Panc1 (cell line): ENCODE data around the gene MIPEP.

Experiments used
- CTCF ChIP-seq: fragments of 450-650 bp; IDR thresholded peaks from 2 replicates; pipeline ENCODE4 v1.5.1; 2017; ENCODE audit warnings: mild to moderate bottlenecking
- POLR2AphosphoS5 ChIP-seq: IDR thresholded peaks from 2 replicates; pipeline ENCODE4 v1.6.1; 2012; ENCODE audit warnings: mild to moderate bottlenecking, low read depth, low read length, moderate library complexity
- REST ChIP-seq, 2 experiments: IDR thresholded peaks; 2 replicates each; pipeline ENCODE4 v1.6.1; 2011 to 2012; ENCODE audit warnings: low read depth in 2 of 2, control low read depth in 1 of 2, low read length in 1 of 2, mild to moderate bottlenecking in 1 of 2, moderate library complexity in 1 of 2; ENCODE audit not compliant: insufficient read depth in 1 of 2

- TF ChIP-seq CTCF (no peak), REST (IDR thresholded peaks at IDR 0.05; ENCODE audit: insufficient read depth in 1 of 2, low read depth in 2 of 2, low read length in 1 of 2) (no peak), POLR2AphosphoS5 (no peak)
These were observed 149.6 kb downstream of the MIPEP start for GRCh38 chr13:23739596-23739995.
